Measurements from ENCODE around the gene KYNU. TPM values are rescaled to one million over a fixed set of nuclear protein-coding genes. Genes with fewer than 3 reads are reported as not detected.
"Not testable (repeated sequence)": the region's sequence is repeated elsewhere in the genome, so short reads cannot be mapped to it uniquely, and the experiment has no call there.

KYNU gene
- 142 and 165 TPM in 2 replicates for total RNA-seq (2014; rRNA removed; shearing (Covaris generic))
- 53.6 and 54.2 TPM in 2 replicates for polyA plus RNA-seq (2015; cell fraction: cytosol; rRNA removed)
- polyA plus RNA-seq (2015; cell fraction: nucleus; rRNA removed) = 53.9 and 63.5 TPM in 2 replicates

DNA sequence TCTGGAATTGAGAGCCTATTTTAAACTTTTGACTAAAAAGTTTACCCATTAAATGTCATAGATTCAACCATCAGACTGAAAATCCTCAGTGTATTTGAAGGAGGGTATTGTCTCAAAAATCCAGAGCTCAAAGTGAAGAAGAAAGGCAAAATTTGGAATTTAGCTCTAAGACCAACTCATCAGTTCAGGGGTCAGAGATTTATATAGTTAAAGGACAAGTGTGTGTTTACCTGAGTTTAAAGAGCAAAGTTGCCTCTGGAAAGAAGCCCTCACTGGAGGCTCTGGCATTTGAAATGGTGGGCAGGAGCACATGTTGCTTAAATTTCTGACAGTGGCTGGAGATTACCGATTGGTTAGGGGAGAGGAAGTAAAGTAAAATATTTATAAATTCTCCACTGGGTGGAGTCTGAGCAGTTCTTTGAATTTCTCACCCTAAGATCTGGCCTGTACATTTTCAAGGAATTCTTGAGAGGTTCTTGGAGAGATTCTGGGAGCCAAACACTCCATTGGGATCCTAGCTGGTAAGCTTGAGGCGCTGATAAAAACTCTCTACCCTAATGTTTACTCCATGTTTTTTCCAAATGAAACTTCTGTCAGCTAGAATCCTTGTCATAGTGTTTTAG lies at the start of gene KYNU:
Gene KYNU (plus strand): TSS at position 449 of the 623 bp plus-strand sequence. CDS start 7,704 bp downstream, outside the sequence.
- peak; percentile 83 for DNase-seq (ENCODE audit: low read depth, low spot score)
- in situ Hi-C loops (cut with HindIII; ENCODE audit: low pct_unique_long_range_greater_than_20kb, low sequenced_read_pairs) = no loop called here

DNA sequence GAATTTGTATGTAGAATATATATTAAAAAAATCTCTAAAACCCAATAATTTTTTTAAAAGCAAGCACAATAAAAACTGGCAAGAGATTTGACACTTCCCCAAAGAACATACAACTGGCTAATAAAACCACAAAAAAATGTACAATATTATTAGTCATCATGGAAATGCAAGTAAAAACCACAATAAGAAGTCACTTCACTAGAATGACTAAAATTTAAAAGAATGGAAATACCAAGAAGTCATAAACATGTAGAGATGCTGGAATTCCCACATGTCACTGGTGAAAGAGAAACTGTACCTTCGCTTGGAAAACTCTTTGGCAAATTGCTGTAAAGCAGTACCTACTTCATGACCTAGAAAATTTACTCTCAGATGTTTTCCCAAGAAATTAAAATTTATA lies 43.4 kb upstream of the KYNU start:
- in situ Hi-C loops (cut with HindIII; ENCODE audit: low pct_unique_long_range_greater_than_20kb, low sequenced_read_pairs) = no loop called here

DNA sequence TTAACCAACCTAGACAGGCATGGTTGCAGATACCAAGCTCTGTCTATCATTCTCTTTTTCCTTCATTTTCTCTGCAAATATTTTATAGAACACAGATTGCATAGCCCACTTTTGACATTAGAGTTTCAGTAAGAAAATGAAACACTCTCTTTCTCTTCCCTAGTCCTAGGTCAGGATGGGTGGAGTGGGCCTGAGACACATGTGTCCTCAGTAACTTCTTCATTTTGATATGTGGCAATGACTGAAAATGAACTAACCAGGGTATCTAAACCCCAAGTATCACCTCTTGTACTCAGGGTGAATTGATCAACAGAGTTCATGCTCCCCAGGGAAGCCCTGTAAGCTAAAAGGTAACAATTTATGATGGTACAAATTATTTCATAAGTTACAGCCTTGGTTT lies 37.0 kb upstream of the KYNU start:
- DNase-seq (ENCODE audit: low read depth, low spot score) = no peak
- in situ Hi-C loops (cut with HindIII; ENCODE audit: low pct_unique_long_range_greater_than_20kb, low sequenced_read_pairs) = no loop called here

More for the DNA sequence above, 43.4 kb upstream of the KYNU start:
- DNase-seq (ENCODE audit: low read depth, low spot score) = no peak

DNA sequence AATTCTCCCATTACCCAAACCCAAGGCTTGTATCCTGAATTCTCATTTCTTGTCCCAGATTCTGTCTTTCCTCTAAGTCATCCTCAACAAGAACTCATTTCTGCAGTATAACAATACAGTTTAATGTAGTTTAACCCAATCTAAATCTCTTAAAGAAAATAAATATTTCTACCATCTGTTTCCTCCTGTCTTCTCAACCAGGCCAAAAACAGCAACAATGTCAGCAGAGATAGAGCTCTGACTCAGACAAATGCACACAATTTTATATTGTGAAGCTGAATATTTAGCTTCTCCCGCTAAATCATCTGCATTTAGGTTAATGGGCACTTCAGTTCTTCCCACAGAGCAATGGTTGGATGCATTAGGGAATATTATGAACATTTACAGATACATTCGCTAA lies 35.7 kb upstream of the KYNU start:
- in situ Hi-C loops (cut with HindIII; ENCODE audit: low pct_unique_long_range_greater_than_20kb, low sequenced_read_pairs) = no loop called here
- DNase-seq (ENCODE audit: low read depth, low spot score) = no peak

DNA sequence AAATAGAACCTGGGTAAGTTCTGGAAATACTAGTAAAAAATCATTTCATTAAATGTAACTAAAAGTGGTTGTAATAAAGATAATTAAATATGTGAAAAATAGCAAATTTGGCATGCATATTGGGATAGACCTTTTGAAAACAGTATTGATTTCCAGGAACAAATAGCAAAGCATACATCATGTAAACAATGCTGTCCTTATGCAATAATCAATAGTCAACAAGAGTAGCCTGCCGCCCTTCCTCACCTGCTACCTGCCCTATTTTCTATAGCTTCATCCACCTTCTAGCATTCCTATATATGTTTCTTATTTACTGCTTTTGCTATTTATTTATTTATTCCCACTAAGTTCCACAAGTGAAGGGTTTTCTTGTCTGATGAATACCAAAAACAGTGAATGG lies 35.1 kb upstream of the KYNU start:
- DNase-seq (ENCODE audit: low read depth, low spot score) = no peak
- in situ Hi-C loops (cut with HindIII; ENCODE audit: low pct_unique_long_range_greater_than_20kb, low sequenced_read_pairs) = no loop called here

DNA sequence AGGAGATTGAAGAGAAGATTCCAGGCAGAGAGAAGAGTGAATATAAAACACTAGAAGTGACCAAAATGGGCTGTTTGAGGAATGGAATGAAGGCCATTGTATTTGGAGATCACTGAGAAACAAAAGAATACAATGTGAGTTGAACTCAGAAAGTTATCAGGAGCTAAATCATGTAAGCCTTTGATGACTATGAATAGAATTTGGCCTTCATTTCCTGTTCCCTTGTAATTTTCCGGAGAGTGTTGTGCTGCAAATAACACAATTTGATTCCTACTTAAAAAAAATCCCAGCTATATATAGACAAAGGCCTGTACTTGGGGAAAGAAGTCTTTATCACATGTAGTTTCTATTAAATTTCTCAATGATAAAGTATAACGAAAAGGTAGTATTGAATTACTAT lies 33.7 kb upstream of the KYNU start:
- in situ Hi-C loops (cut with HindIII; ENCODE audit: low pct_unique_long_range_greater_than_20kb, low sequenced_read_pairs) = no loop called here
- no peak for DNase-seq (ENCODE audit: low read depth, low spot score)

DNA sequence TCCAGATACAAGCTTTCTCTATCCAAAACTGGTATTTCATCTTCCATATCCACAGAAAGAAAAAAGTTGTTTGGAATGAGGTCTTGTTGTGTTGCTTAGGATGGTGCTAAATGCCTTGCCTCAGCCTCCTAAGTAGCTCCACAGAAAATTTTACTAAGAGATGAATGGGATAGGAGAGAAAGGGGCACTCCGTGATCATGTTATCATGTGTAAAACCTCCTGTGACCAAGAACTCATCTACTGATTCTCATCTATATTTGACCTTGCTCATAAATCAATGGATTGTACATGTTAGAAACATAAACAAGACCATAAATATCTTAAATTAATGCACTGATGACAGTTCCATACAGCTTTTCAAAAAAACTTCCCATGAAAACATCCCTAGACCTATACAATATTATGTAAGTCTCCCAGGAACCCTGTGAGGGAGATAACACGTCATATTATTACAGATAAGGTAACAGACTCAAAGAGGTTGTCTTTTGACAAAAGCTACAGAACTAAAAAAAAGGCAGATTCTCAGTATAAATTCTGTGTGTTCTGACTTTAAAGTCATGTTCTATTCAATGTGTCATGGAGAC lies 29.3 kb upstream of the KYNU start:
- in situ Hi-C loops (cut with HindIII; ENCODE audit: low pct_unique_long_range_greater_than_20kb, low sequenced_read_pairs) = no loop called here
- DNase-seq (ENCODE audit: low read depth, low spot score) = no peak

DNA sequence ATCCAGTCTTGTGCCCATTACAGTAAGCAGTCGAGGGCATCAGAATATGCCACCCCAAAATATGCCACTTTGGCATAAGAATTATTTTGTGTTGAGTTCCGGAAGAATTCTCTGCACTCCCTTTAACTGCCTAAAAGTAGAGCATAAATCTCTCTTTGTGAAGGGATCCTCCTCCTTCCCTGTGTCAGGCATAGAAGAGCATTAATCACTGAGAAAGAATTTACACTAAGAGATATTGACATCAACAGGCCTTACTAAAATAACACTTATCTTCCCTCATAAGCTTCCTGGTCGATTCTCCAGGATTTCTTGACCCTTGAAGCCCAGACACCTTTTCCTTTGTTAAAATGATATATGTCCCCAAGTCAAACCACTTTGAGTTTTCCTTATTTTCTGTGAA lies 27.6 kb upstream of the KYNU start:
- peak; percentile 33 for DNase-seq (ENCODE audit: low read depth, low spot score)
- in situ Hi-C loops (cut with HindIII; ENCODE audit: low pct_unique_long_range_greater_than_20kb, low sequenced_read_pairs) = no loop called here

DNA sequence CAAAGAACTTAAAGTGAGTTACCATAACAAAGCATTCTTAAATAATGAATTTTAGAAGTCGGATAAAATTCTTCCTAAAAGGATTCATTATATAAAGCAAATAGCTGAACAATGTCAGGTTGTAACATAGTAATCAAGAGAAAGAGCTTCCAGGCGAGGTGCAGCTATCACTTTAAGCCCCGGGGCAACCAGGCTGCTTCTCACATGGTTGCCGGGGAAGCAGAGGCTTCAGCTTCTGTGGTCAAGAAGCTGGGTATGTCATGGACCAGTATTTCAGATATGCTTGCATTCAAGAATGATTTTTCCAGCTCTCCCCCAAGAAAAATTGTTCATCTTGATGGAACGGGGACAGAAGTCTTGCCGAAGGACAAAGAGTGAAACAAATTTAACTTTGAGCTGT lies 23.6 kb upstream of the KYNU start:
- in situ Hi-C loops (cut with HindIII; ENCODE audit: low pct_unique_long_range_greater_than_20kb, low sequenced_read_pairs) = no loop called here
- DNase-seq (ENCODE audit: low read depth, low spot score) = peak; percentile 67

DNA sequence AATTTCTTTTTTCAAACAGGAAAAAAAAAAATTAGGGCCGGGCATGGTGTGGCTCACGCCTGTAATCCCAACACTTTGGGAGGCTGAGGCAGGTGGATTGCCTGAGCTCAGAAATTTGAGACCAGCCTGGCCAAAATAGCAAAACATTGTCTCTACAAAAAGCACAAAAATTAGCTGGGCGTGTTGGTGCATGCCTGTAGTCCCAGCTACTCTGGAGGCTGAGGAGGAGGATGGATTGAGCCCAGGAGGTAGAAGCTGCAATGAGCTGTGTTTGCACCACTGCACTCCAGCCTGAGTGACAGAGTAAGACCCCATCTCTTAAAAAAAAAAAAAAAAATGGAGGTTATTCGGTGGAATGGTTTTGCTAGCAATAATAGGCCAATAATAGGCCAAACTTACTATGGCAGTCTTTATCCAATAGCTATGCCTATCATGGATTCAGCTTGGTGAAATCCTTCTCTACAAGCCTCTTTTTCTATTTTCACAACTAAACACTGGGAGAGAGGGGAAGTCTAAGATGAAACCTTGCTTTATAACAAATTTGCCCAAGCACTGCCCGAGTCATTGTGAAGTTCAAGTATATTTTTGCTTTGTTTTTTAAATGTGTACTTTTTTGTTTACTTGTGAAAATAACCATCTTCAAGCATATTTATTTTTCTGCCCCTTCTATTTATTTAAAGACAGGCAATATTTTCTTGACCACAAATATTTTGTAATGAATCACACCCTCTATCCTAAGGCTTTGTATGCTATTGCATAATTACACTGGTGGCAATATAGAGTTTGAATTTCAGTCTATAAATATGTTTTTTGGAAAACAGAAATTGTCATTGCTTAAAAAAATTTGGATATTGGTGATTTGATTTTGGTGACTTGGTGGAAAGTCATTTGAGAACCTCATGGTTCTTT lies 20.0 kb upstream of the KYNU start:
- DNase-seq (ENCODE audit: low read depth, low spot score) = no peak
- in situ Hi-C loops (cut with HindIII; ENCODE audit: low pct_unique_long_range_greater_than_20kb, low sequenced_read_pairs) = no loop called here

DNA sequence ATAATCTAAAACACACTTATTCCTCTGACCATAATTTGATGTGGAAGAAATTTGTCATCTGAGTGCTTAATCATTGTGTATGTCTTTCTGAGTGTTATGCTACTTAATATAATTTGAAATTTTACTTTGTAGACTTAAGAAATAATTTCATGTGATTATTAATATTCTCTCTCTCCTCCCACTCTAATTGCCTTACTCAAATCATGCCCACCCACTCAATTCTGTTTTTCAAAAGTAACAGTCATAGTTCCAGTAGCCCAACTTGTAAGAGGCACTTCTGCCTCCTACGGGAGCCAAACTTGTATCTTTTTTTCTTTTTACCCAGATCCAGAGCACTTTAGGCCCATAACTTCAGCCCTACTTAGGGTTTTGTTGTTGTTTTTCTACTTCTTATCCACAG lies 18.5 kb upstream of the KYNU start:
- no peak for DNase-seq (ENCODE audit: low read depth, low spot score)
- in situ Hi-C loops (cut with HindIII; ENCODE audit: low pct_unique_long_range_greater_than_20kb, low sequenced_read_pairs) = no loop called here

DNA sequence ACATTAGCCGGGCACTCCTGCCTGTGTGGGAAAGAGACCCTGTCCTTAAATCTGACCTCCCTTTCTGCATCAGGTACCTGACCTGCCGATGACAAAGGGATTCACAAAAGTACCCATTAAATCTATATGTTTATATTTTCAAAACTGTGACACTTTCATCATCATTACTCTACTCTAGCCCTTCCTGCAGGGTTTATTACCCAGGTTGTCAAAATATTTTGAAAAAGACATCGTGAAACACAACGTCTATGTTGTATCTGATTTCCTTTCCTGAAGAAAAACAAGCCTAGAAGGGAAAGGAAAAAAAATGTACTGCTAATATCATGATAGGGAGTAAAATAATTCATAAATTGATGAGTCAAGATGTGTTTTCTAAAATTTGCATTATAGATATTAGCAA lies 15.2 kb upstream of the KYNU start:
- DNase-seq (ENCODE audit: low read depth, low spot score) = no peak
- in situ Hi-C loops (cut with HindIII; ENCODE audit: low pct_unique_long_range_greater_than_20kb, low sequenced_read_pairs) = no loop called here

DNA sequence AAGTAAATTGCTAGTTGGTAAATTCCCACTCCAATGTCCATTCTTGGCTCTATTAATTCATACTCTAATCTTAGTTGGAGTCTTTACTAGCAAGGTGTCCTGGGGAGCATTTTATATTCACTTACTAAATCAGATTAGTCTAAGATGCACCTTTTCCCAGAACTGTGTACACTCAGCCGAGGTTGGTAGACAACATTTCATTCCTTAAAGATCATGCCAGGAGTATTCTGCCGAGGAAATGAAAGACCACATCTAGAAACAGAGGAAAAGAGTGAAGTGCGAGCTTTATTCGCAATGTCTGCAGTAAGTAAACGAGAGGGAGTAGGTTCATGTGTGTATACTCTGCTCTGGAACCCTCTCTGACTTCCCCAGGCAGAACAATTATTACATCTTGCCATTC lies 14.6 kb upstream of the KYNU start:
- in situ Hi-C loops (cut with HindIII; ENCODE audit: low pct_unique_long_range_greater_than_20kb, low sequenced_read_pairs) = no loop called here

DNA sequence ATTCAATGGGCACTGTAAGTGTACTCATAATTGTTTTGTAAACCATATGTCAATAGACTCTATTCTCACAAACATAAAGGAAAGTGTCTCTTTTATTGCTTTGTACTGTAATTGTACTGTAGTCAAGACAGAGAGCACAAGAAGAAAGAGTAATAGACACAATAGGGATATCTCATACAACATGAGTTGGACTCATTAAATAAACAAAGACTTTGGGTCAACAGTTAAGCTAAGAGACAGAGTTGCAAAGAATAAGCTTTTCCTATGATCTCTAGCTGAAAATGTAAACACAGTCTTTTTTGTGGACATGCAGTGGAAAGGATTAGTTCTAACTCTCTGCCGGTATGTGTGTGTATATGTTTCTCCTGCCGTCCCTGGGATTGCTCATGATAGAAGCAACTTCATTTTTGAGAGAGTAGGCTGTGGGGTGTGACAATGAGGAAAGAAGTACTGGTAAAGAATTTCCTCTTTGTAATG lies 13.9 kb upstream of the KYNU start:
- peak; percentile 20 for DNase-seq (ENCODE audit: low read depth, low spot score)
- in situ Hi-C loops (cut with HindIII; ENCODE audit: low pct_unique_long_range_greater_than_20kb, low sequenced_read_pairs) = no loop called here

More for the DNA sequence above, 14.6 kb upstream of the KYNU start:
- DNase-seq (ENCODE audit: low read depth, low spot score) = no peak

DNA sequence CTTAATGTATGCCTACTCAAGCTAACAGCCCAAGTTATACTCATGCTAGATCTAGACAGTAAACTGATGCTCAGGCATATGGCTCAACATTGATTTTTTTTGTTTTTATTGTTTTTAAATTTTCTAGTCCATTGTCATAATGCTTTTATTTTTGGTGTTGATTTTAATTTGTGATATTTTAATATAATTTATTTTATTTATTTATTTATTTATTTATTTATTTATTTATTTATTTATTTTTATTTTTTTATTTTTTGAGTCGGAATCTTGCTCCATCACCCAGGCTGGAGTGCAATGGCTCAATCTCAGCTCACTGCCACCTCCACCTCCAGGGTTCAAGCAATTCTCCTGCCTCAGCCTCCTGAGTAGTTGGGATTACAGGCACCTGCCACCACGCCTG lies 12.9 kb upstream of the KYNU start:
- in situ Hi-C loops (cut with HindIII; ENCODE audit: low pct_unique_long_range_greater_than_20kb, low sequenced_read_pairs); DNase-seq (ENCODE audit: low read depth, low spot score): not testable (repeated sequence)

DNA sequence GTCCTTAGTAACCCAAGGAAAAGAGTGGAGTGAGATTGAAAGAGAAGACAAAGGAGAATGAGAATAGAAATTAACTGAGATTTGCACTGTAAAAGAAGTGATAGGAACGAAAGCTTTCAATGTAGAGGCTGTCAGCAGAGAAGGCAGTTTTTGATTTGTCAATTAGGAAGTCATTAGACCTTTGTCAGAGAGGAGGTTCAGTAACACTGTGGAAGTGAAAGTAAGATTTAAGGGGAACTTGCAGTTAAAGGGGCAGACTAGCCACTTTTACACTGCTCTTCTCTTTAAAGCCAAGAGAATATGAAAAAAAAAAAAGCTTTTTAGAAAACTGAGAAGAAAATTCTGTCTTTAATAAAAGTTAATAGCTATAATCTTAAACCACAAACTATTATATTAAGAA lies 11.5 kb upstream of the KYNU start:
- DNase-seq (ENCODE audit: low read depth, low spot score) = peak; percentile 43
- in situ Hi-C loops (cut with HindIII; ENCODE audit: low pct_unique_long_range_greater_than_20kb, low sequenced_read_pairs) = no loop called here

DNA sequence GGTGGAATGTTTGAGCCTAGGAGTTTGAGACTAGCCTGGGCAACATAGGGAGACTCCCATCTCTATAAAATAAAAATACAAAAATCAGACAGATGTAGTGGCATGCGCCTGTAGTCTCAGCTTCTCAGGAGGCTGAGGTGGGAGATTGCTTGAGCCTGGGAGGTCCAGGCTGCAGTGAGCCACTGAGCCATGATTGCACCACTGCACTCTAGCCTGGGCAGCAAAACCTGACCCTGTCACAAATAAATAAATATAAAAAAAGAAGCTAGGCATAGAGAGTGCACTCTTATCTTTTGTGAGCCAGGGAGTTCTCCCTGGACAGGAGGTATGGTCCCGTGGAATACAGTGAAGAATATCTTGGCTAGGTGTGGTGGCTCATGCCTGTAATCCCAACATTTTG lies 11.0 kb upstream of the KYNU start:
- in situ Hi-C loops (cut with HindIII; ENCODE audit: low pct_unique_long_range_greater_than_20kb, low sequenced_read_pairs) = no loop called here
- DNase-seq (ENCODE audit: low read depth, low spot score) = no peak

DNA sequence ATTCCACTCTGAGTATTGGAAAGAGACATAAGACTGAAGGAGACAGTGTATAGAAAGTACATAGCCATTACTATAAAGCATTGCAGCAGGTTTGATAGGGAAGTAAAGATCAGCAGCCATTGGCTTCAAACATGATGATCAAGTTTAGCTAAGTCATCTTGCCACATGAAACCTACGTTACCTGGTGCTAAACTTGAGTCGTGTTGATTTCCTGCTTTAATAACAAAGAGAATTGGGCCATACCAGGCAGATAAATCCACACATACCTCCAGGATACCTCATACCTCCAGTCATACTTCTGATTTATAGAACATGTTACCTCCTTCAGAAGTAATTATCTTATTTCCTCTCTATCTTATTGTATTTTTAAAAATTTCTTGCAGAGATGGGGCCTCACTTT lies 10.3 kb upstream of the KYNU start:
- DNase-seq (ENCODE audit: low read depth, low spot score) = no peak
- in situ Hi-C loops (cut with HindIII; ENCODE audit: low pct_unique_long_range_greater_than_20kb, low sequenced_read_pairs) = no loop called here

Data from SK-MEL-5 (cell line).